HG03139 (cell line): Measurements from ENCODE around the gene DNAJC4.

Experiments used
- ATAC-seq: cut with Tn5 transposase; IDR thresholded peaks from one replicate; pipeline ENCODE4 v1.9.1; 2021; ENCODE audit not compliant: unreplicated experiment

The DNAJC4 gene

GRCh38 chr11:64229090-64229743, 1.1 kb upstream of the DNAJC4 start:
- no peak for ATAC-seq

GRCh38 chr11:64229744-64230170, 591 bp upstream of the DNAJC4 start:
- no peak for ATAC-seq

- ATAC-seq = no peak
Observed at GRCh38 chr11:64230985-64231365, 627 bp downstream of the DNAJC4 start.

GRCh38 chr11:64231546-64231945, 1.2 kb downstream of the DNAJC4 start:
- ATAC-seq = no peak

- no peak for ATAC-seq
Observed at GRCh38 chr11:64232182-64232966, 2.0 kb downstream of the DNAJC4 start.

- no peak for ATAC-seq
Observed at GRCh38 chr11:64232967-64233315, 2.6 kb downstream of the DNAJC4 start.

GRCh38 chr11:64233913-64234586, 3.7 kb downstream of the DNAJC4 start, which contains the start of gene VEGFB:
Gene VEGFB, plus strand, starts transcription at chr11:64234584. Its CDS starts 250 bp downstream, at chr11:64234834.
- no peak for ATAC-seq

- ATAC-seq = no peak
Observed at GRCh38 chr11:64234647-64235379, 4.5 kb downstream of the DNAJC4 start.

GRCh38 chr11:64235437-64236161, 5.3 kb downstream of the DNAJC4 start:
- ATAC-seq = no peak

GRCh38 chr11:64237484-64237951, 7.2 kb downstream of the DNAJC4 start:
- no peak for ATAC-seq

- ATAC-seq = no peak
Observed at GRCh38 chr11:64238076-64238475, 7.7 kb downstream of the DNAJC4 start.

GRCh38 chr11:64238999-64239398, 8.7 kb downstream of the DNAJC4 start:
- ATAC-seq = no peak

GRCh38 chr11:64239662-64240434, 9.5 kb downstream of the DNAJC4 start:
- ATAC-seq = no peak

GRCh38 chr11:64240435-64241240, 10.3 kb downstream of the DNAJC4 start, which contains the start of gene FKBP2:
Gene FKBP2, plus strand, starts transcription at chr11:64241095. Its CDS starts 1,293 bp downstream, at chr11:64242388.
- ATAC-seq = peak; percentile 46

- peak; percentile 56 for ATAC-seq
Observed at GRCh38 chr11:64241241-64241490, 10.8 kb downstream of the DNAJC4 start.

- peak; percentile 0 for ATAC-seq
Observed at GRCh38 chr11:64241491-64242374, 11.4 kb downstream of the DNAJC4 start.

GRCh38 chr11:64243236-64243854, 13.0 kb downstream of the DNAJC4 start:
- ATAC-seq = no peak

- no peak for ATAC-seq
Observed at GRCh38 chr11:64244107-64244506, 13.8 kb downstream of the DNAJC4 start.
